BJ (cell line): ENCODE results near the gene TCP11L1. TPM values are rescaled to one million over a fixed set of nuclear protein-coding genes. Genes with fewer than 3 reads are reported as not detected.

Experiments
- CTCF ChIA-PET: fragments of 350-600 bp; formaldehyde crosslinking; extraction: SDS; loops from one replicate; lab custom pipeline; 2021; ENCODE audit warnings: antibody characterized with exemption, inconsistent platforms; lab: Yijun Ruan, JAX
- POLR2A ChIA-PET: fragments of 300-600 bp; sonication (Branson Sonifier 250); formaldehyde crosslinking; extraction: SDS; loops from one replicate; lab custom pipeline; 2021; ENCODE audit warnings: antibody characterized with exemption; lab: Charles Lee
- DNase-seq: peaks from one replicate; pipeline ENCODE4 v3.0.0-alpha.2; 2011; ENCODE audit warnings: low read depth
- H3K27me3 ChIP-seq: 2 replicates; pipeline ENCODE4 v1.6.0; 2011; ENCODE audit warnings: low read length; ENCODE audit not compliant: control insufficient read depth, insufficient read depth
- H3K36me3 ChIP-seq: 2 replicates; pipeline ENCODE4 v1.5.1; 2011; ENCODE audit warnings: low read length; ENCODE audit not compliant: control insufficient read depth, insufficient read depth
- H3K4me3 ChIP-seq: 2 replicates; pipeline ENCODE4 v1.5.1; 2011; ENCODE audit warnings: low read depth, mild to moderate bottlenecking, control low read depth, low read length
- polyA plus RNA-seq: library from polyadenylated mRNA; depleted of rRNA; stranded (reverse); fragments of >200 nt; gene quantifications from 2 replicates; pipeline ENCODE4 v1.2.3, GENCODE V29; 2011
- TF ChIP-seq, protein P1 (sequence below): IDR thresholded peaks from 2 replicates; pipeline ENCODE4 v1.5.1; 2011; ENCODE audit warnings: low read depth, mild to moderate bottlenecking, control low read depth, inconsistent platforms, low read length, moderate library complexity; ENCODE audit not compliant: insufficient read depth

Gene TCP11L1
- polyA plus RNA-seq, 1 experiment = 20.2 TPM

GRCh38 chr11:33062137-33062536 lies 22.8 kb downstream of the TCP11L1 start:
- Histone ChIP-seq H3K4me3 (no peak overlapping the region), H3K27me3 (no peaks in the 10 kb centered on the region), H3K36me3 (peaks cover 12% of the 10 kb centered on the region)
- TF ChIP-seq, protein P1, sequence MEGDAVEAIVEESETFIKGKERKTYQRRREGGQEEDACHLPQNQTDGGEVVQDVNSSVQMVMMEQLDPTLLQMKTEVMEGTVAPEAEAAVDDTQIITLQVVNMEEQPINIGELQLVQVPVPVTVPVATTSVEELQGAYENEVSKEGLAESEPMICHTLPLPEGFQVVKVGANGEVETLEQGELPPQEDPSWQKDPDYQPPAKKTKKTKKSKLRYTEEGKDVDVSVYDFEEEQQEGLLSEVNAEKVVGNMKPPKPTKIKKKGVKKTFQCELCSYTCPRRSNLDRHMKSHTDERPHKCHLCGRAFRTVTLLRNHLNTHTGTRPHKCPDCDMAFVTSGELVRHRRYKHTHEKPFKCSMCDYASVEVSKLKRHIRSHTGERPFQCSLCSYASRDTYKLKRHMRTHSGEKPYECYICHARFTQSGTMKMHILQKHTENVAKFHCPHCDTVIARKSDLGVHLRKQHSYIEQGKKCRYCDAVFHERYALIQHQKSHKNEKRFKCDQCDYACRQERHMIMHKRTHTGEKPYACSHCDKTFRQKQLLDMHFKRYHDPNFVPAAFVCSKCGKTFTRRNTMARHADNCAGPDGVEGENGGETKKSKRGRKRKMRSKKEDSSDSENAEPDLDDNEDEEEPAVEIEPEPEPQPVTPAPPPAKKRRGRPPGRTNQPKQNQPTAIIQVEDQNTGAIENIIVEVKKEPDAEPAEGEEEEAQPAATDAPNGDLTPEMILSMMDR = no peak
- CTCF ChIA-PET = interaction anchor here (2.0 to 9.2 kb wide), 2 partner anchors 94 to 101 kb away, joined by 5 to 119 read pairs; no protein-coding TSS in a partner anchor
- DNase-seq = no peak
- POLR2A ChIA-PET = no interaction called here

DNA sequence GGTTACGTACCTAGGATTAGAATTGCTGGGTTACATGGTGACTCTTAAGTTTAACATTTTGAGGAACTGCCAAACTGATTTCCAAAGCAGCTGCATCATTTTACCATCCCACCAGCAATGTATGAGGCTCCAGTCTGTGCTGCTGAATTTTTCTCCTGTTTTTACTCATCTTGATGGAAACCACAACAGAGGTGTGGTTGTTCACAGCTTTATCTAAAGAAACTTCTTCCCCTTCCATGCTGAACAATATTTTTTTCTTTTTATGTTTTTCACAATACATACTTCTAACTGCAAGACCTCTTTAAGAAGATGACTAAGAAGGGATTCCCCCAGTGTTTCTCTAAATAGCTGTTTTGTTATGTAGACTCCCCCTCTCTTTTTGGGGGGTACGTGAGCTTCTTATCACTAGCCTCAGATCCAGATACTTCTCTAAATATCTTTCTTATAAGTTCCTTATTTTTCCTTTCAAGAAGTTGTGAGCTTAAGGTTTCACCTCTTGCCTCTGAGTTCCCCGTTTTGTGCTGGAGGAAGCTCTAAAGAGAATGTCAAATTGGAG lies 24.0 kb downstream of the TCP11L1 start:
- Histone ChIP-seq H3K36me3 (peaks cover 16% of the 10 kb centered on the region), H3K4me3 (no peak overlapping the region), H3K27me3 (no peaks in the 10 kb centered on the region)
- CTCF ChIA-PET = interaction anchor here (0.6 to 9.2 kb wide), 9 partner anchors 9 to 222 kb away, joined by 3 to 119 read pairs (median 3); partner anchors contain the start of gene DEPDC7
- TF ChIP-seq, protein P1 = no peak
- POLR2A ChIA-PET = no interaction called here
- DNase-seq = no peak

- peaks cover 22% of the 10 kb centered on the region for H3K36me3 ChIP-seq
- no peaks in the 10 kb centered on the region for H3K27me3 ChIP-seq
- ChIA-PET POLR2A (no interaction called here), CTCF (interaction anchor here (0.6 to 9.2 kb wide), 14 partner anchors 8 to 255 kb away, joined by 3 to 119 read pairs (median 4); partner anchors contain the start of gene DEPDC7)
- TF ChIP-seq, protein P1 = no peak
- H3K4me3 ChIP-seq = no peak overlapping the region
- DNase-seq = no peak
These were observed 24.9 kb downstream of the TCP11L1 start for GRCh38 chr11:33064033-33064825.

DNA sequence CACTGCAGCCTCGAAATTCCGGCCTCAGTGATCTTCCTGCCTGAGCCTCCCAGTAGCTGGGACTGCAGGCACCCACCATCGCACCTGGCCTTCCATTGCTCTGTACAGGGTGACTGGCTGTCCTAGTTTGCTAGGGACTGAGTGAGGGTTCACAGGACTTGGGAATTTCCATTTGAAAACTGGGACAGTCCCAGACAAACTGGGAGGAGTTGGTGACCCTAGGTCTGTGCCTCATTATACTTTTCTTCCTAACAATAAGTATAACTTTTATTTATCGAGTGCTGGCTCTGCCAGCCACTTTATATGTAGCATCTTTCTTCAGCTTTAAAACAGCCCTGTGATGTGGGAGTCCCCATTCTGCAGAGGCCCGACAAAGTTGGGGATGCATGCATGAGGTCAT lies 25.5 kb downstream of the TCP11L1 start:
- H3K4me3 ChIP-seq = no peak overlapping the region
- TF ChIP-seq, protein P1 = no peak
- ChIA-PET CTCF (interaction anchor here (0.6 to 9.2 kb wide), 26 partner anchors 9 to 255 kb away, joined by 3 to 119 read pairs (median 5); partner anchors contain the start of gene DEPDC7), POLR2A (no interaction called here)
- peaks cover 24% of the 10 kb centered on the region for H3K36me3 ChIP-seq
- no peak for DNase-seq
- no peaks in the 10 kb centered on the region for H3K27me3 ChIP-seq
